Measurements from ENCODE around the gene NAT8.
"Not testable (repeated sequence)": the region's sequence is repeated elsewhere in the genome, so short reads cannot be mapped to it uniquely, and the experiment has no call there.

The NAT8 gene

GRCh38 chr2:73610111-73610510 lies 32.1 kb downstream of the NAT8 start:
- no peak for DNase-seq (ENCODE audit: extremely low read depth, low read depth)

GRCh38 chr2:73604589-73604988 lies 37.6 kb downstream of the NAT8 start:
- not testable (repeated sequence) for DNase-seq (ENCODE audit: extremely low read depth, low read depth)

More at GRCh38 chr2:73610111-73610510, 32.1 kb downstream of the NAT8 start:
- TF ChIP-seq CTCF (IDR thresholded peaks at IDR 0.05; ENCODE audit: low read depth, low read length), result no peak

GRCh38 chr2:73603099-73603588 lies 39.1 kb downstream of the NAT8 start:
- not testable (repeated sequence) for DNase-seq (ENCODE audit: extremely low read depth, low read depth)

GRCh38 chr2:73601780-73602179 lies 40.4 kb downstream of the NAT8 start:
- DNase-seq (ENCODE audit: extremely low read depth, low read depth), result no peak
- no peak for TF ChIP-seq CTCF (IDR thresholded peaks at IDR 0.05; ENCODE audit: low read depth, low read length)

- TF ChIP-seq CTCF (IDR thresholded peaks at IDR 0.05; ENCODE audit: low read depth, low read length), result no peak
- no peak for DNase-seq (ENCODE audit: extremely low read depth, low read depth)
These were observed 48.0 kb downstream of the NAT8 start for GRCh38 chr2:73594251-73594650.

GRCh38 chr2:73593680-73594079 lies 48.5 kb downstream of the NAT8 start:
- no peak for TF ChIP-seq CTCF (IDR thresholded peaks at IDR 0.05; ENCODE audit: low read depth, low read length)
- no peak for DNase-seq (ENCODE audit: extremely low read depth, low read depth)

All from AG09319 (cell line).